ENCODE measurements around the gene AQP1. TPM values are rescaled to one million over a fixed set of nuclear protein-coding genes. Genes with fewer than 3 reads are reported as not detected.

AQP1 gene
- total RNA-seq, 4 donors from 2014 or later: 48.7 to 231 (median 134) TPM

DNA sequence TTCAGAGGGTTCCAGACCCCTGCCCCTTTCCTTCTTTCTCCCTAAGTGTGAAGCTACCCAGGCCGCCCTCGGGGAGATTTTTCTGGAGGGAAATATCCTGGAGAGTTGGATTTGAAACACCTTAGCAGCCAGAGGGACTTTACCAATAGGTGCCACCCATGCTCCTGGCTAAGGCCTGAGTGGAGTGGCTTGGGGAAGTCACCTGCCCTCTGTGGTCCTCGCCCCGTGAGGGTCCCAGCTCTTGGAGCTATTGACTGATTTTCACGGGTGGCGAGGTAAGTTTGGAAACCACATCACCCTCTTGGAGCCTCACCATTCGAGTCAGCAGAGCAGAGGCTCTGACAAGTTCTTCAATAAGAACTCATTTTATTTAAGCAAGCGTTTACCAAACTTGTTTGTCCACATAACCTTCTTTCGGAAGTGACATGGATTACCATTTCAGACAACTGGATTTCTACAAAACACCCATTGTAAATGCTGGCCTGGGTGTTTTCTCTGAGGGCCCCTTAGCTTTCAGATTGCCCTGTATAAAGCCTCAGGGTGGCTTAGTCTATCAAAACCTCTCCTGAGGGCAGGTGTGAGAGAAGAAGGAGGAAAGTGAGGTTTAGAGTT is 20.4 kb downstream of the AQP1 start:
- H3K27me3 ChIP-seq: no peaks in the 10 kb centered on the region
- no peaks in the 10 kb centered on the region for H3K9me3 ChIP-seq
- 85 to 93% methylated on average over 8 to 9 of the region's 9 CpGs for WGBS, 2 donors
- no peaks in the 10 kb centered on the region for H3K36me3 ChIP-seq
- no peak for TF ChIP-seq POLR2A (IDR thresholded peaks at IDR 0.05)
- H3K4me3 ChIP-seq (replicated peaks in 1 of 3): no peak overlapping the region
- no peak overlapping the region for H3K27ac ChIP-seq
- intact Hi-C loops (cut with DNase I): no loop called here
- no peak for DNase-seq
- no peaks in the 10 kb centered on the region for H3K4me1 ChIP-seq

DNA sequence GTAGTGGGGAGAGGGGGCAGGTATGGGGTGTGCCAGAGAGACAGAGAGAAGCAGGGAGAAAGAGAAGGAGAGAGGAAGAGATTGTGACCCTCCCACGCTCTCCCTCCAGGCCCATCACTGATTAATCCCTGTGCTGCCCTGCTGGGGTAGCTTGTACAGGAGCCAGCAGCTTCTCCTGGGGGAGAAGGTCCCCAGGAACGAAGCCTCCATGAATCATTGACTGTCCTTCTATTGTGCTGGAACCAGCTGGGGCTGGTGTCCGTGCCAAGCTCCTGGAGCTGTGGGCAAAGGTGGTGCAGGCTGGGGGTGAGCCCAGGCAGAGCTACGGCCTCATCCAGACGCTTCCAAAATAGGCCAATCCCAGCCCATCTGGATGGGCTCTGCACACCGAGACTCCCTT is 20.9 kb downstream of the AQP1 start:
- no peak for TF ChIP-seq CTCF (IDR thresholded peaks at IDR 0.05)
- TF ChIP-seq POLR2A (IDR thresholded peaks at IDR 0.05): no peak
- H3K27me3 ChIP-seq: no peaks in the 10 kb centered on the region
- H3K9me3 ChIP-seq: no peaks in the 10 kb centered on the region
- DNase-seq: no peak
- intact Hi-C loops (cut with DNase I): no loop called here
- no peaks in the 10 kb centered on the region for H3K4me1 ChIP-seq
- WGBS, 2 donors: 93 to 96% methylated on average over 6 of the region's 6 CpGs
- H3K27ac ChIP-seq: no peak overlapping the region
- H3K4me3 ChIP-seq (replicated peaks in 1 of 3): no peak overlapping the region
- H3K36me3 ChIP-seq: no peaks in the 10 kb centered on the region

GRCh38 chr7:30933124-30933974 is 21.7 kb downstream of the AQP1 start:
- no peaks in the 10 kb centered on the region for H3K36me3 ChIP-seq
- WGBS, 2 donors: 78 to 85% methylated on average over 17 to 25 of the region's 26 CpGs
- H3K4me1 ChIP-seq: peaks cover 0 to under 1% of the 10 kb centered on the region in 2 donors
- intact Hi-C loops (cut with DNase I): no loop called here
- TF ChIP-seq CTCF (IDR thresholded peaks at IDR 0.05) (no peak), POLR2A (IDR thresholded peaks at IDR 0.05) (no peak)
- no peak overlapping the region for H3K27ac ChIP-seq
- DNase-seq: no peak
- no peaks in the 10 kb centered on the region for H3K27me3 ChIP-seq
- no peaks in the 10 kb centered on the region for H3K9me3 ChIP-seq
- H3K4me3 ChIP-seq (replicated peaks in 1 of 3): no peak overlapping the region

GRCh38 chr7:30934225-30934624 is 22.6 kb downstream of the AQP1 start:
- Histone ChIP-seq H3K9me3 (no peaks in the 10 kb centered on the region), H3K27me3 (no peaks in the 10 kb centered on the region), H3K4me1 (peaks cover 0 to 5% of the 10 kb centered on the region in 2 donors), H3K27ac (no peak overlapping the region), H3K4me3 (replicated peaks in 1 of 3) (no peak overlapping the region), H3K36me3 (no peaks in the 10 kb centered on the region)
- DNase-seq: no peak
- TF ChIP-seq POLR2A (IDR thresholded peaks at IDR 0.05): no peak
- no peak for TF ChIP-seq CTCF (IDR thresholded peaks at IDR 0.05)
- intact Hi-C loops (cut with DNase I): no loop called here
- WGBS, 2 donors: 89 to 90% methylated on average over 5 of the region's 5 CpGs

DNA sequence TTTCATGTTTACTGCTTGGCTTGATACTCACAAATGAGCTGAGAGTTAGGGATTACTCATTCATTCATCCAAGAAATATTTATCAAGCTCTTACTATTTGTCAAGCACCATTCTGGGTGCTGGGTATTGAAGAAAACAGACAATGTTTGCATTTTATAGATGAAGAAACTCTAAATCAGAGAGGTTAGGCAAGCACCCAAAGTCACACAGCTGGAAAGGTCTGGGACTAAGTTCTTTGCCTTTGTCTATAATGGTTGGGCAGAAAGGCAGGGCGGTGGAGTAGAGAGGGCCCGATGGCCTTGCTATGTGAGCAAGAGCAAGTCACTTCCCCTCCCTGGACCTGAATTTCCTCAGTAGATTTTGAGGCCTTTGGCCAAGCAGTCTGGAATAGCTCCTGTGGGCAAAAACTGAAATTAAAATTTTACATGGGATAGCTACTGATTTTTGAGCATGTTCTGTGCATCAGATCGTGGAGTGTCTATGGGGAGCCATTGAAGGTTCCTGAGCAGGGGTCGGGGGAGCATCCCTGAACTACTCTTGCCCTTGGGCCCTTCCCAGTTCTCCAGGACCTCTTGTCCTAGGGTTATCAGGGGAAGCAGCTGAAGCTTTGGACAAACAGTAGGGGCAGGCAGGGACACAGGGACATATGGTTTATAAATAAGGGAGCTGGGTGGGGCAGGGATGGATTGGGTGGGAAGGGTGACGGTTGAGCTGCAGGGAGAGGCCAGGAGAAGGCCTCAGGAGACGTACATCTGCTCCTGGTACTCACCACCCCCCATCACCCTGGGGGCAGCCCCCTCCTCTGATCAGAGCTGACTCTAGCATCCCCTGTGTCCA is 23.3 kb downstream of the AQP1 start:
- intact Hi-C loops (cut with DNase I): no loop called here
- 83 to 90% methylated on average over 6 of the region's 6 CpGs for WGBS, 2 donors

More for the DNA sequence above, 23.3 kb downstream of the AQP1 start:
- H3K27ac ChIP-seq: no peak overlapping the region
- no peaks in the 10 kb centered on the region for H3K27me3 ChIP-seq
- H3K4me1 ChIP-seq: peaks cover 0 to 5% of the 10 kb centered on the region in 2 donors
- H3K36me3 ChIP-seq: no peaks in the 10 kb centered on the region
- H3K9me3 ChIP-seq: no peaks in the 10 kb centered on the region
- no peak for DNase-seq
- H3K4me3 ChIP-seq (replicated peaks in 1 of 3): no peak overlapping the region
- no peak for TF ChIP-seq CTCF (IDR thresholded peaks at IDR 0.05)
- no peak for TF ChIP-seq POLR2A (IDR thresholded peaks at IDR 0.05)

Measured in thyroid gland (tissue), 4 donors.